Neural cell (in vitro differentiated cells): ENCODE measurements around the gene PSMA7. TPM values are rescaled to one million over a fixed set of nuclear protein-coding genes. Genes with fewer than 3 reads are reported as not detected.

Experiments used
- H2AFZ ChIP-seq: fragments of 200-600, 300-800 bp; sonication (generic), shearing (Covaris generic); 2 replicates; pipeline ENCODE4 v1.6.0; 2014; ENCODE audit warnings: low read depth, mild to moderate bottlenecking, antibody characterized with exemption, low read length, moderate library complexity
- H3F3A ChIP-seq: fragments of 200-600 bp; shearing (Covaris generic); 2 replicates; pipeline ENCODE4 v1.6.1; 2016; ENCODE audit warnings: mild to moderate bottlenecking, moderate library complexity, mixed read lengths, antibody characterized with exemption, low read length; ENCODE audit not compliant: insufficient read depth, poor library complexity, severe bottlenecking
- H3K27ac ChIP-seq: fragments of 200-600, 300-800 bp; sonication (generic), shearing (Covaris generic); 2 replicates; pipeline ENCODE4 v1.5.1; 2014; ENCODE audit warnings: mild to moderate bottlenecking, low read length, moderate library complexity
- H3K27me3 ChIP-seq: fragments of 300-800, 200-600 bp; sonication (generic), shearing (Covaris generic); 2 replicates; pipeline ENCODE4 v1.6.0; 2014; ENCODE audit warnings: mild to moderate bottlenecking, low read depth, low read length, moderate library complexity; ENCODE audit not compliant: insufficient read depth
- H3K36me3 ChIP-seq: fragments of 300-800, 200-600 bp; sonication (generic), shearing (Covaris generic); 2 replicates; pipeline ENCODE4 v1.5.1; 2014; ENCODE audit warnings: mild to moderate bottlenecking, antibody characterized with exemption, low read length, moderate library complexity; ENCODE audit not compliant: insufficient read depth
- H3K4me2 ChIP-seq: fragments of 300-800, 200-600 bp; sonication (generic), shearing (Covaris generic); 2 replicates; pipeline ENCODE4 v1.6.0; 2014; ENCODE audit warnings: mild to moderate bottlenecking, low read length
- H3K4me3 ChIP-seq: fragments of 300-800, 200-600 bp; sonication (generic), shearing (Covaris generic); 2 replicates; pipeline ENCODE4 v1.5.1; 2014; ENCODE audit warnings: mild to moderate bottlenecking, low read length, moderate library complexity
- H3K79me2 ChIP-seq: fragments of 200-600 bp; shearing (Covaris generic); replicated peaks from 2 replicates; pipeline ENCODE4 v1.6.0; 2014; ENCODE audit warnings: mild to moderate bottlenecking, low read length, moderate library complexity; ENCODE audit not compliant: insufficient read depth
- H3K9ac ChIP-seq: fragments of 300-800, 200-600 bp; sonication (generic), shearing (Covaris generic); 2 replicates; pipeline ENCODE4 v1.6.1; 2016; ENCODE audit warnings: mild to moderate bottlenecking, low read length, mixed read lengths
- H3K9me2 ChIP-seq: fragments of 200-600 bp; shearing (Covaris generic); 2 replicates; pipeline ENCODE4 v1.6.1; 2016; ENCODE audit warnings: mild to moderate bottlenecking, low read length, mixed read lengths; ENCODE audit not compliant: insufficient read depth
- H3K9me3 ChIP-seq: fragments of 200-600, 300-800 bp; sonication (generic), shearing (Covaris generic); 2 replicates; pipeline ENCODE4 v1.6.1; 2016; ENCODE audit warnings: mild to moderate bottlenecking, mixed run types, low read length, moderate library complexity, mixed read lengths
- H4K20me1 ChIP-seq: fragments of 200-600 bp; shearing (Covaris generic); 2 replicates; pipeline ENCODE4 v1.6.1; 2016; ENCODE audit warnings: mild to moderate bottlenecking, mixed run types; ENCODE audit not compliant: insufficient read depth
- CTCF ChIP-seq: fragments of 450-650 bp; IDR thresholded peaks from 2 replicates; pipeline ENCODE4 v1.5.1; 2014; ENCODE audit warnings: antibody characterized with exemption, mild to moderate bottlenecking, moderate library complexity; ENCODE audit not compliant: poor library complexity, severe bottlenecking
- EP300 ChIP-seq: fragments of 450-650 bp; conservative IDR thresholded peaks from 2 replicates; pipeline ENCODE4 v1.6.1; 2014; ENCODE audit warnings: antibody characterized with exemption, mild to moderate bottlenecking, moderate library complexity; ENCODE audit not compliant: poor library complexity, severe bottlenecking
- EZH2 ChIP-seq: fragments of 200-600, 300-800 bp; shearing (Covaris generic), sonication (generic); IDR thresholded peaks from 2 replicates; pipeline ENCODE4 v1.6.1; 2014; ENCODE audit warnings: antibody characterized with exemption, low read length, borderline replicate concordance, mild to moderate bottlenecking; ENCODE audit not compliant: insufficient read depth, poor library complexity, severe bottlenecking
- MXI1 ChIP-seq: fragments of 450-650 bp; conservative IDR thresholded peaks from 2 replicates; pipeline ENCODE4 v1.6.1; 2014; ENCODE audit warnings: antibody characterized with exemption, mild to moderate bottlenecking; ENCODE audit not compliant: poor library complexity, severe bottlenecking
- POLR2AphosphoS5 ChIP-seq: IDR thresholded peaks from 2 replicates; pipeline ENCODE4 v1.6.1; 2012
- RAD21 ChIP-seq: fragments of 450-650 bp; conservative IDR thresholded peaks from 2 replicates; pipeline ENCODE4 v1.6.1; 2014; ENCODE audit warnings: antibody characterized with exemption, mild to moderate bottlenecking, moderate library complexity
- REST ChIP-seq: IDR thresholded peaks from 2 replicates; pipeline ENCODE4 v1.6.1; 2012; ENCODE audit warnings: borderline replicate concordance
- SMC3 ChIP-seq: fragments of 450-650 bp; conservative IDR thresholded peaks from 2 replicates; pipeline ENCODE4 v1.6.1; 2014; ENCODE audit warnings: antibody characterized with exemption, mild to moderate bottlenecking, moderate library complexity; ENCODE audit not compliant: poor library complexity
- TAF1 ChIP-seq: IDR thresholded peaks from 2 replicates; pipeline ENCODE4 v1.6.1; 2012; ENCODE audit warnings: low read depth
- polyA plus RNA-seq: library from polyadenylated mRNA; depleted of rRNA; stranded (reverse); fragments of >200 nt; gene quantifications from 2 replicates; pipeline ENCODE4 v1.2.3, GENCODE V29; 2014

Gene PSMA7
- polyA plus RNA-seq, 1 donor from 2014 or later, result 874 TPM

DNA sequence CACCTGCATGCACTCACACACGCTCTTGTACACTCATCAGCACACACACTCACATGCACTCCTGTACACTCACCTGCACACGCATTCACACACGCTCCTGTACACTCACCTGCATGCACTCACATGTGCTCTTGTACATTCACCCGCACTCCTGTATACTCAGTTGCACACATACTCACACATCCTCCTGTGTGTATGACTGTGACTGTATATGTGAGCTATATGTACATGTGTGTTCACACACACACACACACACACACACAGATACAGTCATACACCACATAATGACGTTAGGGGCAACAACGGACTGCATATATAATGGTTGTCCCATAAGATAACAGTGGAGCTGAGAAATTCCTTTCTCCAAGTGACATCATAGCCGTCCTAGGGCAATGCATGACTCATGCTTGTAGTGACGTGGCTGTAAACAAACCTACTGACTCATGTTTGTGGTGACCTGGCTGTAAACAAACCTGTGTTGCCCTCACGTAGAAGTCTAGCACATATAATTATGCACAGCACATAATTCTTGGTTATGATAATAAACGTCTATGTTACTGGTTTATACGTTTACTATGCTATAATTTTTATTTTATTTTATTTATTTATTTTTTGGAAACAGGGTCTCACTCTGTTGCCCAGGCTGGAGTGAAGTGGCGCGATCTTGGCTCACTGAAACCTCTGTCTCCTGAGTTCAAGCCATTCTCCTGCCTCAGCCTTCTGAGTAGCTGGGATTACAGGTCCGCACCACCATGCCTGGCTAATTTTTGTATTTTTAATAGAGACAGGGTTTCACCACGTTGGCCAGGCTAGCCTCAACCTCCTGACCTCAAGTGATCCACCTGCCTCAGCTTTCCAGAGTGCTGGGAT, 54.7 kb downstream of the PSMA7 start:
- no peak overlapping the region for H3K4me2 ChIP-seq
- no peaks in the 10 kb centered on the region for H3F3A ChIP-seq
- no peaks in the 10 kb centered on the region for H3K36me3 ChIP-seq
- no peak overlapping the region for H3K9ac ChIP-seq
- no peak overlapping the region for H2AFZ ChIP-seq
- no peaks in the 10 kb centered on the region for H3K9me3 ChIP-seq
- no peak overlapping the region for H3K27ac ChIP-seq
- TF ChIP-seq CTCF (no peak), RAD21 (no peak), REST (no peak), TAF1 (no peak), MXI1 (no peak), POLR2AphosphoS5 (no peak), EP300 (no peak), SMC3 (no peak), EZH2 (no peak)
- no peaks in the 10 kb centered on the region for H3K9me2 ChIP-seq
- no peak overlapping the region for H3K4me3 ChIP-seq
- H3K27me3 ChIP-seq, result no peaks in the 10 kb centered on the region
- no peaks in the 10 kb centered on the region for H4K20me1 ChIP-seq
- H3K79me2 ChIP-seq, result no peaks in the 10 kb centered on the region

DNA sequence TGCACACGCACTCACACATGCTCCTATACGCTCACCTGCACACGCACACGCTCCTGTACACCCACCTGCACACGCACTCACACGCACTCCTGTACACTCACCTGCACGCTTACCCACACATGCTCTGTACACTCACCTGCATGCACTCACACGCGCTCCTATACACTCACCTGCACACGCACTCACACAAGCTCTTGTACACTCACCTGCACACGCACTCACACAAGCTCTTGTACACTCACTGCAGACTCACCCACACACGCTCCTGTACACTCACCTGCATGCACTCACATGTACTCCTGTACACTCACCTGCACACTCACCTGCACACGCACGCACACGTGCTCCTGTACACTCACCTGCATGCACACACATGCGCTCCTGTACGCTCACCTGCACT, 55.6 kb downstream of the PSMA7 start:
- Histone ChIP-seq H4K20me1 (no peaks in the 10 kb centered on the region), H3K36me3 (no peaks in the 10 kb centered on the region), H3K27ac (no peak overlapping the region), H3K9me3 (no peaks in the 10 kb centered on the region), H3F3A (no peaks in the 10 kb centered on the region), H3K4me3 (no peak overlapping the region), H3K27me3 (no peaks in the 10 kb centered on the region), H3K79me2 (no peaks in the 10 kb centered on the region), H3K4me2 (no peak overlapping the region), H3K9ac (no peak overlapping the region), H3K9me2 (no peaks in the 10 kb centered on the region), H2AFZ (no peak overlapping the region)
- no peak for TF ChIP-seq EZH2
- TF ChIP-seq CTCF, result no peak
- TF ChIP-seq MXI1, result no peak
- no peak for TF ChIP-seq RAD21
- TF ChIP-seq POLR2AphosphoS5, result no peak
- TF ChIP-seq EP300, result no peak
- no peak for TF ChIP-seq TAF1
- no peak for TF ChIP-seq SMC3
- TF ChIP-seq REST, result no peak
